Stomach smooth muscle (tissue), 2 donors: Measurements from ENCODE around the gene S100Z.
"Not testable (repeated sequence)": the region's sequence is repeated elsewhere in the genome, so short reads cannot be mapped to it uniquely, and the experiment has no call there.

Source experiments
- H3K27ac ChIP-seq: one replicate; pipeline ENCODE4 v1.7.0; 2013; ENCODE audit warnings: mild to moderate bottlenecking, low read length, inconsistent platforms
- H3K27me3 ChIP-seq, 2 donors: one replicate each; pipeline ENCODE4 v1.7.0; 2013; ENCODE audit warnings: low read length in 2 of 2; ENCODE audit not compliant: insufficient read depth in 2 of 2, control insufficient read depth in 1 of 2
- H3K36me3 ChIP-seq, 2 donors: one replicate each; pipeline ENCODE4 v1.7.0; 2013; ENCODE audit warnings: low read length in 2 of 2; ENCODE audit not compliant: control insufficient read depth in 2 of 2, insufficient read depth in 2 of 2
- H3K4me1 ChIP-seq: one replicate; pipeline ENCODE4 v1.7.0; 2013; ENCODE audit warnings: low read length; ENCODE audit not compliant: control insufficient read depth, insufficient read depth
- H3K4me3 ChIP-seq, 2 donors: one replicate each; pipeline ENCODE4 v1.7.0; 2013; ENCODE audit warnings: low read length in 2 of 2
- H3K9ac ChIP-seq, 2 donors: one replicate each; pipeline ENCODE4 v1.7.0; 2013; ENCODE audit warnings: low read length in 2 of 2, mild to moderate bottlenecking in 1 of 2
- H3K9me3 ChIP-seq, 2 donors: one replicate each; pipeline ENCODE4 v1.7.0; 2013; ENCODE audit warnings: low read length in 2 of 2; ENCODE audit not compliant: control insufficient read depth in 2 of 2
- donor health status: healthy.
- donor health status: Pancreatic carcinoma.

Gene S100Z

GRCh38 chr5:76811214-76811613, 38.6 kb upstream of the S100Z start:
- Histone ChIP-seq H3K36me3 (no peaks in the 10 kb centered on the region), H3K27me3 (no peaks in the 10 kb centered on the region), H3K4me3 (no peak overlapping the region), H3K9me3 (no peaks in the 10 kb centered on the region), H3K9ac (no peak overlapping the region), H3K4me1 (no peaks in the 10 kb centered on the region), H3K27ac (no peak overlapping the region)

DNA sequence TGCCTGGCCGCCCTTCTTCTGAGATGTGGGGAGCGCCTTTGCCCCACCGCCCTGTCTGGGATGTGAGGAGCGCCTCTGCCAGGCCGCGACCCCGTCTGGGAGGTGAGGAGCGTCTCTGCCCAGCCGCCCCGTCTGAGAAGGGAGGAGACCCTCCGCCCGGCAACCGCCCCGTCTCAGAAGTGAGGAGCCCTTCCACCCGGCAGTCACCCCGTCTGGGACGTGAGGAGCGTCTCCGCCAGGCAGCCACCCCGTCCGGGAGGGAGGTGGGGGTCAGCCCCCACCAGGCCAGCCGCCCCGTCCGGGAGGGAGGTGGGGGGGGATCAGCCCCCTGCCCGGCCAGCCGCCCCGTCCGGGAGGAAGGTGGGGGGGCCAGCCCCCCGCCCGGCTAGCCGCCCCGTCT, 37.6 kb upstream of the S100Z start:
- not testable (repeated sequence) for H3K27ac ChIP-seq

DNA sequence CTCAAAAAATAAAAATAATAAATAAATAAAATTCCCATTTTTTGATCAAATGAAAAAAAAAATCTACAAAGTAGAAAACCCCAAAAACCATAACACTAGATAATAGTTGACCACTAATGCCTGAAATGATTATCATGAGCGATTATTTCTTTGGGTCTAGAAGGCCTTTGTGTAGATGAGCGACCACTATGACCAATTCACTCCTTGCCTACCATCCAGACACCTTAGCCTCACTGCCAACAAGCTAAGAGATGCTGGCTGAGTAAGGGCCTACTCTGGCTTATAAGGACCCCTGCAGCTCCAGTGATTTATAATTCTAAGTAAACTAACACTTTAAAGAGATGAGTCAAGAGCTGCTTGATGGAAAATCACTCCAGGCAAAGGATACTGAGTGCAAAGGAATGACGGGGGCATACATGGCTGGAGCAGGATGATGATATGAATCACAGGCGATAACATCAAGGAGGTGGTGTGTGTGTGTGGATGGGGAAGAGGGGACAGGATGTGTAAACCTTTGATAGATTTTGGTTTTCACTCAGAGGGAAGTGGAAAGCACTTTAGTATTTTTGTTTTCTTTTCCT, 35.7 kb upstream of the S100Z start:
- Histone ChIP-seq H3K36me3 (no peaks in the 10 kb centered on the region), H3K9me3 (no peaks in the 10 kb centered on the region), H3K27me3 (peaks cover 4 to 13% of the 10 kb centered on the region in 2 donors), H3K27ac (no peak overlapping the region), H3K4me3 (no peak overlapping the region), H3K9ac (no peak overlapping the region), H3K4me1 (peaks cover 5% of the 10 kb centered on the region)

More for the DNA sequence above, 37.6 kb upstream of the S100Z start:
- not testable (repeated sequence) for H3K4me1 ChIP-seq, H3K4me3 ChIP-seq, H3K27me3 ChIP-seq, H3K36me3 ChIP-seq, H3K9me3 ChIP-seq, H3K9ac ChIP-seq

DNA sequence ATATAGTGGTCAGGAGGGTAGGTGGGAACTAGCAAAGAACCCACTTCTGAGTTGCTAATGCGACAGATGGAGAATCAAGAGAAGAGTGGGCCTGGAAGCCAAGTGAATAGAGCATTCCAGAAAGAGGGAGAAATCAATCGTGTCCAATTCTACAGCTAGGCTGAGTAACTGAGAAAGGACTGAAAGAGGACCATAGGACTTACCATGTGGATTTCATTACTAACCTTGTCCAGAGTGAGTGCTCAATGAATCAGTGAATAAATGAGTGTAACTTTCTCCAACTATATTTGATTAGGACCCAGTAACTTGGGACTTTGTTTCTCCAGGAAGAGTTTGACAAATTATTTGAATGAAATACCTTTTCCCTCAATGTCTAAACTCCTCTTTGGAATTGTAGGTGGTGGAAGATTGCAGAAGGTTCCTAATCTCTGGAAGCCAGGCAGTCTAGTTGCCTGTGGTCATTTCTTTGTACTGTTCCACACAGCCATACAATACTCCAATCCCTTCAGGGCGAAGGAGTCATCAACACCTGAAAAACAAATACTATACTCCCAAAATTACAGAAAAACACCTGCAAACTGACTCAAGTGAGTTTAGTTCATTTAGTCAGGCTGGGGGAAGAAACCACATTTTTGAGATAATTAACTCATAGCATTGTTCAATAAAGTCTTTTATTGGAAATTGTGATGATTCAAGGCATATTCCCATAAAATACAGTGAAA, 33.5 kb upstream of the S100Z start:
- no peak overlapping the region for H3K27ac ChIP-seq
- H3K4me1 ChIP-seq, result peaks cover 8% of the 10 kb centered on the region
- no peak overlapping the region for H3K4me3 ChIP-seq
- H3K27me3 ChIP-seq, result peaks cover 13 to 23% of the 10 kb centered on the region in 2 donors
- H3K36me3 ChIP-seq, result no peaks in the 10 kb centered on the region
- H3K9me3 ChIP-seq, result no peaks in the 10 kb centered on the region
- H3K9ac ChIP-seq, result no peak overlapping the region

- Histone ChIP-seq H3K27ac (no peak within 1 kb of the TSS), H3K4me3 (peak within 1 kb of the TSS; percentile 22 to 64), H3K36me3 (no peaks in the 10 kb centered on the region), H3K4me1 (peaks cover 8% of the 10 kb centered on the region), H3K9me3 (no peaks in the 10 kb centered on the region), H3K9ac (no peak within 1 kb of the TSS), H3K27me3 (peaks cover 13 to 23% of the 10 kb centered on the region in 2 donors)
These were observed 30.7 kb upstream of the S100Z start, which contains the start of gene F2RL1 for GRCh38 chr5:76818844-76819831. F2RL1 (plus strand) TSS chr5:76819030; CDS start chr5:76819183, 153 bp downstream.

- no peak overlapping the region for H3K27ac ChIP-seq
These were observed 29.8 kb upstream of the S100Z start for GRCh38 chr5:76819851-76820525.

DNA sequence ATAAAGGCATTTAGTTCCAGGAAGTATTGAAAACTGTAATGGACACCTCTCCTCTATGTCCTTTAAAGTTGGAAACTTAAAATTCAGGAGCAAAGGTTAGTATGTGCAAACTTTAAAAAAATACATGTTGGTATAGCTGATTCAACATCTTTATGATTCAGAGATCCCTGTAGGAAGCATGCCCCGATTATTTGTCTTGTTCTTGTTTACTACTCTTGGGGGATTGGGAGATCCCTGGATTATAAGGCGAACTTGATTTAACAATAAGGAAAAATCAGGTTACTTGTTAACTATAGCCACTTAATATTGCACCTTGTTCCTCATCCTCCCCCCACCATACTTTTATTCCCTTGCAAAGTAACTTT, 29.3 kb upstream of the S100Z start:
- H3K27me3 ChIP-seq, result peaks cover 13 to 23% of the 10 kb centered on the region in 2 donors
- no peak overlapping the region for H3K4me3 ChIP-seq
- no peak overlapping the region for H3K9ac ChIP-seq
- H3K27ac ChIP-seq, result no peak overlapping the region
- H3K4me1 ChIP-seq, result peaks cover 8% of the 10 kb centered on the region
- no peaks in the 10 kb centered on the region for H3K9me3 ChIP-seq
- H3K36me3 ChIP-seq, result no peaks in the 10 kb centered on the region

More at GRCh38 chr5:76819851-76820525, 29.8 kb upstream of the S100Z start:
- no peaks in the 10 kb centered on the region for H3K9me3 ChIP-seq
- no peaks in the 10 kb centered on the region for H3K36me3 ChIP-seq
- H3K9ac ChIP-seq, result no peak overlapping the region
- H3K4me3 ChIP-seq, result peak overlapping the region in 1 of 2 donors; percentile 64
- peaks cover 13 to 23% of the 10 kb centered on the region in 2 donors for H3K27me3 ChIP-seq
- H3K4me1 ChIP-seq, result peaks cover 8% of the 10 kb centered on the region

DNA sequence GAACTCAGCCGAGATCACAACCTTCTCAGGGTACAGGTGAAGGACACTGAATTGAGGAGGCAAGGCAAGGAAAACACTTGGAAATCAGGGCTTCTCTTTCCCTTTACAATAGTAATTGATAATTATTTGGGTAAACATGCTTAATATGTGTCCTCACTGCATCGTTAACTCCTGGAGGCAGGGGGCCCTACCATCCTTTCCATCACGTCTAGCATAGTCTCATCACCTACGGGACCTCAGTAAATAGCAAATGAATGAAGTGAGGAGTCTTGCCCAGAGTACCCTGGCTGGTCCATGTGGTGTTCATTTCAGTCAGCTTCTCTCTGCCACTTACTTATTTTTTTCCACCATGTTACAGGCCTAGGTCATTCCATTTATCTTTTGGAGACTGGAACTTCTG, 28.7 kb upstream of the S100Z start:
- Histone ChIP-seq H3K36me3 (no peaks in the 10 kb centered on the region), H3K27me3 (peaks cover 13 to 23% of the 10 kb centered on the region in 2 donors), H3K27ac (no peak overlapping the region), H3K4me3 (no peak overlapping the region), H3K9ac (no peak overlapping the region), H3K4me1 (peaks cover 8% of the 10 kb centered on the region), H3K9me3 (no peaks in the 10 kb centered on the region)

GRCh38 chr5:76822105-76822731, 27.6 kb upstream of the S100Z start:
- not testable (repeated sequence) for H3K9ac ChIP-seq, H3K9me3 ChIP-seq, H3K4me1 ChIP-seq, H3K4me3 ChIP-seq, H3K36me3 ChIP-seq, H3K27ac ChIP-seq
- peaks cover 13 to 23% of the 10 kb centered on the region in 2 donors for H3K27me3 ChIP-seq

DNA sequence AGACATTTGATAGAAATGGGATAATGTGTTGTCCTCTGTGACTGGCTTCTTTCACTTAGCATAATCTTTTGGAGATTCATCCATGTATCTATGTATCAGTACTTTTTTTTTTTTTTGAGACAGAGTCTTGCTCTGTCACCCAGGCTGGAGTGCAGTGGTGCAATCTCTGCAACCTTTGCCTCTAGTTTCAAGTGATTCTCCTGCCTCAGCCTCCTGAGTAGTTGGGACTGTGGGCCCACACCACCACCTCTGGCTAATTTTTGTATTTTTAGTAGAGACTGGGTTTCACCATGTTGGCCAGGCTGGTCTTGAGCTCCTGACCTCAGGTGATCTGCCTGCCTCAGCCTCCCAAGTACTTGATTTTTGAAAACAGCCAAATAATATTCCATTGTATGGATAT, 23.4 kb upstream of the S100Z start:
- not testable (repeated sequence) for H3K9me3 ChIP-seq, H3K27ac ChIP-seq, H3K4me3 ChIP-seq

More for the DNA sequence above, 23.4 kb upstream of the S100Z start:
- not testable (repeated sequence) for H3K27me3 ChIP-seq, H3K36me3 ChIP-seq, H3K4me1 ChIP-seq, H3K9ac ChIP-seq
